Ascending aorta (tissue), 2 donors: ENCODE data around the gene ACSF3. TPM values are rescaled to one million over a fixed set of nuclear protein-coding genes. Genes with fewer than 3 reads are reported as not detected.

Source experiments
- DNase-seq, 2 donors: peaks; one replicate each; pipeline ENCODE4 v3.0.0-alpha.2; 2019; ENCODE audit warnings: low spot score in 2 of 2
- H3K27ac ChIP-seq, 2 donors: fragments of 200-600 bp; sonication (generic); one replicate each; pipeline ENCODE4 v1.5.1; 2016 to 2017; ENCODE audit warnings: mild to moderate bottlenecking in 1 of 2
- H3K27me3 ChIP-seq: fragments of 200-600 bp; sonication (generic); one replicate; pipeline ENCODE4 v1.5.1; 2017
- H3K36me3 ChIP-seq, 2 donors: fragments of 200-600 bp; sonication (generic); one replicate each; pipeline ENCODE4 v1.5.1; 2016
- H3K4me1 ChIP-seq, 2 donors: fragments of 200-600 bp; sonication (generic); one replicate each; pipeline ENCODE4 v1.5.1; 2016 to 2017; ENCODE audit warnings: mild to moderate bottlenecking in 1 of 2
- H3K4me3 ChIP-seq, 2 donors: fragments of 200-600 bp; sonication (generic); one replicate each; pipeline ENCODE4 v1.5.1; 2016 to 2017; ENCODE audit warnings: mild to moderate bottlenecking in 1 of 2
- H3K9me3 ChIP-seq, 2 donors: fragments of 200-600 bp; sonication (generic); one replicate each; pipeline ENCODE4 v1.5.1; 2016
- intact Hi-C: fragments of 100-400 bp; cut with DNase I; formaldehyde crosslinking; loops from one replicate; pipeline ENCODE4 v1.15.1; 2023
- total RNA-seq: library from RNA; depleted of rRNA; stranded (reverse); fragments of >200 nt; gene quantifications from one replicate; pipeline ENCODE4 v1.1.0, GENCODE V29; 2016
- TF ChIP-seq, protein P1 (sequence below), 3 experiments: fragments of 200-600 bp in 2 of 3; fragments of 450-650 bp in 1 of 3; sonication (generic) in 2 of 3; IDR thresholded peaks; one replicate each; pipeline ENCODE4 v1.5.1; 2016 to 2019; ENCODE audit warnings: antibody characterized with exemption in 3 of 3, mild to moderate bottlenecking in 1 of 3, moderate library complexity in 1 of 3

Gene ACSF3
- total RNA-seq, 1 donor from 2014 or later = 5.2 TPM

DNA sequence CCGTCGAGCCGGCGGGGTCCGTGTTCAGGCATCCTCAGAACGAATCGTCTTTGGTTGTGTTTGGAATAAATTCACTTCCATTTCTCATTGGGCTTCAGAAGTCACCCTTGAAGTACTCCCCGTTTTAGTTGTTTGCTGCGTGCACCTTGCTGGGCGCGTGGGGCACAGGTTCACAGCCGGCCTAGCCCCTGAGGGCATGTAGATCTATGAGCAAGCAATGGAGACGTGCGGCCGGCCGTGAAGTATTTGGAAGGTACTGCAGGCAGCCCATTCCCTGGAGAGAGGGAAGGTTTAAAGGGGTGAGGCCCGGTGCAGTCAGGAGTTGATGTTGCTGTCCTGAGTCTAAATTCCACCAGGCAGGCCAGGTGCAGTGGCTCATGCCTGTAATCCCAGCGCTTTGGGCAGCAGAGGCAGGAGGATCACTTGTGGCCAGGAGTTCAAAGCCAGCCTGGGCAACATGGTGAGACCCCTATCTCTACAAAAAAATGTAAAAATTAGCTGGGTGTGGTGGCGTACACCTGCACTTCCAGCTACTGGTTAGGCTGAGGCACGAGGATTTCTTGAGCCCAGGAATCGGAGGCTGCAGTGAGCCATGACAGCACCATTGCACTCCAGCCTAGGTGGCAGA is 714 bp downstream of the ACSF3 start:
- Histone ChIP-seq H3K27me3 (no peaks in the 10 kb centered on the region), H3K27ac (peak overlapping the region; percentile 32 to 48), H3K4me1 (peaks cover 0 to 21% of the 10 kb centered on the region in 2 donors), H3K4me3 (peak overlapping the region; percentile 93), H3K9me3 (no peaks in the 10 kb centered on the region), H3K36me3 (no peaks in the 10 kb centered on the region)
- TF ChIP-seq, protein P1, sequence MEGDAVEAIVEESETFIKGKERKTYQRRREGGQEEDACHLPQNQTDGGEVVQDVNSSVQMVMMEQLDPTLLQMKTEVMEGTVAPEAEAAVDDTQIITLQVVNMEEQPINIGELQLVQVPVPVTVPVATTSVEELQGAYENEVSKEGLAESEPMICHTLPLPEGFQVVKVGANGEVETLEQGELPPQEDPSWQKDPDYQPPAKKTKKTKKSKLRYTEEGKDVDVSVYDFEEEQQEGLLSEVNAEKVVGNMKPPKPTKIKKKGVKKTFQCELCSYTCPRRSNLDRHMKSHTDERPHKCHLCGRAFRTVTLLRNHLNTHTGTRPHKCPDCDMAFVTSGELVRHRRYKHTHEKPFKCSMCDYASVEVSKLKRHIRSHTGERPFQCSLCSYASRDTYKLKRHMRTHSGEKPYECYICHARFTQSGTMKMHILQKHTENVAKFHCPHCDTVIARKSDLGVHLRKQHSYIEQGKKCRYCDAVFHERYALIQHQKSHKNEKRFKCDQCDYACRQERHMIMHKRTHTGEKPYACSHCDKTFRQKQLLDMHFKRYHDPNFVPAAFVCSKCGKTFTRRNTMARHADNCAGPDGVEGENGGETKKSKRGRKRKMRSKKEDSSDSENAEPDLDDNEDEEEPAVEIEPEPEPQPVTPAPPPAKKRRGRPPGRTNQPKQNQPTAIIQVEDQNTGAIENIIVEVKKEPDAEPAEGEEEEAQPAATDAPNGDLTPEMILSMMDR (IDR thresholded peaks at IDR 0.05) = no peak
- intact Hi-C loops = loop anchor here (10.0 kb wide), 2 partner anchors 70 to 120 kb away; partner anchors contain the start of gene ZNF778
- no peak for DNase-seq

- Histone ChIP-seq H3K9me3 (no peaks in the 10 kb centered on the region), H3K27me3 (no peaks in the 10 kb centered on the region), H3K4me3 (peak overlapping the region; percentile 93), H3K4me1 (peaks cover 0 to 21% of the 10 kb centered on the region in 2 donors), H3K36me3 (no peaks in the 10 kb centered on the region), H3K27ac (no peak overlapping the region)
- intact Hi-C loops = loop anchor here (10.0 kb wide), 2 partner anchors 70 to 120 kb away; partner anchors contain the start of gene ZNF778
- no peak for DNase-seq
- TF ChIP-seq, protein P1 (IDR thresholded peaks at IDR 0.05) = no peak
Observed at GRCh38 chr16:89094880-89095258, 1.2 kb downstream of the ACSF3 start.

GRCh38 chr16:89095491-89095951 is 1.9 kb downstream of the ACSF3 start:
- Histone ChIP-seq H3K27ac (no peak overlapping the region), H3K9me3 (no peaks in the 10 kb centered on the region), H3K36me3 (peaks cover under 1% of the 10 kb centered on the region in 2 donors), H3K4me1 (peaks cover 0 to 21% of the 10 kb centered on the region in 2 donors), H3K27me3 (no peaks in the 10 kb centered on the region), H3K4me3 (no peak overlapping the region)
- intact Hi-C loops = loop anchor here (10.0 kb wide), 2 partner anchors 69 to 119 kb away; partner anchors contain the start of gene ZNF778
- no peak for DNase-seq
- TF ChIP-seq, protein P1 (IDR thresholded peaks at IDR 0.05) = no peak

GRCh38 chr16:89096042-89096717 is 2.5 kb downstream of the ACSF3 start:
- peaks cover 6 to 7% of the 10 kb centered on the region in 2 donors for H3K36me3 ChIP-seq
- no peaks in the 10 kb centered on the region for H3K27me3 ChIP-seq
- no peak overlapping the region for H3K27ac ChIP-seq
- intact Hi-C loops = loop anchor here (10.0 kb wide), 2 partner anchors 69 to 119 kb away; partner anchors contain the start of gene ZNF778
- no peak overlapping the region for H3K4me3 ChIP-seq
- H3K4me1 ChIP-seq = peaks cover 0 to 21% of the 10 kb centered on the region in 2 donors
- TF ChIP-seq, protein P1 (IDR thresholded peaks at IDR 0.05) = no peak
- H3K9me3 ChIP-seq = no peaks in the 10 kb centered on the region
- no peak for DNase-seq

DNA sequence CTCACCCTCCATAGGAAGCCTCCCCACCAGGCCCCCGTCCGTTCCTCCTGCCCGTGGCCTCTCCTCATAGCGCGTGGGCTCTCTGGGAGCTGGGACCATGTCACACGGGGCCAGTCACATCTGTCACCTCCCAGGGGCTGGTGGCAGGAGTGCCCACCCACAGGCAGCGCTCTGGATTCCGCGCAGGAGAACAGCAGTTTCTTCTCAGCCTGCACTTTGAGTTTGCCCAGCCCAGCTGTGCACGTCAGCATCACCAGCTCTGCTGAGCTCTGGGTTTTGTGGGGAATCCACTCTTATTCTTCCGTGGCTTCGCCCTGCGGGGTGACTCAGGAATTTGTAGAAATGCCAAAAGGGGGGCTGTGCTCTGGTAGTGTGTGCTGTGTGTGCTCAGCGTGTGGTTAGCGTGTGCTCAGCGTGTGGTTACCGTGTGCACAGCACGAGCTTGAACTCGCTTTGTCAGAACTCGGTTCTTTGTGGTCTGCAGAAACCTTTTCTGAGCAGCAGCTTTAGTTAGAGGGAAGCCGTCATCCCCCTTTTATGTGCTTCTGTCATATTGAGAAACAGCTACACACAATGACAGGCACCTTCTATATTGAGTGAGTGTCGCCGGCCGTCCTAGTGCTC is 3.2 kb downstream of the ACSF3 start:
- intact Hi-C loops = loop anchor here (10.0 kb wide), 2 partner anchors 68 to 118 kb away; partner anchors contain the start of gene ZNF778
- peaks cover 0 to 21% of the 10 kb centered on the region in 2 donors for H3K4me1 ChIP-seq
- TF ChIP-seq, protein P1 (IDR thresholded peaks at IDR 0.05) = no peak

More for the DNA sequence above, 3.2 kb downstream of the ACSF3 start:
- H3K27me3 ChIP-seq = no peaks in the 10 kb centered on the region
- H3K36me3 ChIP-seq = peaks cover 13 to 14% of the 10 kb centered on the region in 2 donors
- DNase-seq = no peak
- H3K9me3 ChIP-seq = no peaks in the 10 kb centered on the region
- no peak overlapping the region for H3K27ac ChIP-seq
- no peak overlapping the region for H3K4me3 ChIP-seq
